GM21423 (cell line): ENCODE measurements around the gene SUCLG2.

Experiments
- ATAC-seq: cut with Tn5 transposase; IDR thresholded peaks from one replicate; pipeline ENCODE4 v1.9.1; 2021; ENCODE audit warnings: mild to moderate bottlenecking, moderate library complexity; ENCODE audit not compliant: unreplicated experiment

SUCLG2 gene

DNA sequence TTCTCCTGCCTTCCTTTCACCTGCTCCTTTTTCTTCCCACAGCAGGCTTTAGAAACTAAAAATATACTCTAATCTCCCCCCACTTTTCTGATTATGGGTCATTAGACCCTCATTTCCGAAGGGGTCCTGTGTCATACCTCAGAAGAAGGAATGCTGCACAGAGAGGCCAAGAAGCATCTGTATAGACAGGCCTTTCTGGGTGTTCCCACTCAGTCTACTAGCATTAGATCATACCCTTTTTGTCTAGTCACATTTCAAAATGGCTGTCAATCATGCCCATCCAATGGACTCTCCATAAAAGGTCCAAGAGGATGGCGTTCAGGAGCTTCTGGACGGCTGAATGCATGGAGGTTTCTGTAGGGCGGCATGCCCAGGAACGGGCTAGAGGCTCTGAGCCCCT, 192.2 kb downstream of the SUCLG2 start:
- ATAC-seq, result no peak

DNA sequence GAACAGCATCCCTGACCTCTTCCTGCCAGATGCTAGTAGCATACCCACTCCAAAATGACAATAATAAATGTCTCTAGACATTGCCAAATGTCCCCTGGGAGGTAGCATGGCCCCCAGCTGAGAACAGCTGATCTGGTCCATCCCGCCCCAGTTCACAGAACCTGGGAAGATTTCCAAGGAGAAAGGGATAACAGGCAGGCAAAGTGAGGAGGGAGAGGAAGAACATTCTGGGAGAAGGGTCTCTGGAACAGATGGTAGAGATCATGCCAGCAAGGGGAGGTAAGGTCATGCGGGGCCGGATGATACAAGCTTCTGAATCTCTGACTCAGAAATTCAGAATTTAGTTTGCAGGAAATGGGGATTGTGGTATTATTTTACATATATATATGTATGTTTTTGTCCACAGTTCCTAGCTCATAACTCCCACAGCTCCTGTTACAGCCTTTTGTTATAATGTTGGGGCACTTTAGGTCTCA, 192.7 kb downstream of the SUCLG2 start:
- ATAC-seq, result no peak

DNA sequence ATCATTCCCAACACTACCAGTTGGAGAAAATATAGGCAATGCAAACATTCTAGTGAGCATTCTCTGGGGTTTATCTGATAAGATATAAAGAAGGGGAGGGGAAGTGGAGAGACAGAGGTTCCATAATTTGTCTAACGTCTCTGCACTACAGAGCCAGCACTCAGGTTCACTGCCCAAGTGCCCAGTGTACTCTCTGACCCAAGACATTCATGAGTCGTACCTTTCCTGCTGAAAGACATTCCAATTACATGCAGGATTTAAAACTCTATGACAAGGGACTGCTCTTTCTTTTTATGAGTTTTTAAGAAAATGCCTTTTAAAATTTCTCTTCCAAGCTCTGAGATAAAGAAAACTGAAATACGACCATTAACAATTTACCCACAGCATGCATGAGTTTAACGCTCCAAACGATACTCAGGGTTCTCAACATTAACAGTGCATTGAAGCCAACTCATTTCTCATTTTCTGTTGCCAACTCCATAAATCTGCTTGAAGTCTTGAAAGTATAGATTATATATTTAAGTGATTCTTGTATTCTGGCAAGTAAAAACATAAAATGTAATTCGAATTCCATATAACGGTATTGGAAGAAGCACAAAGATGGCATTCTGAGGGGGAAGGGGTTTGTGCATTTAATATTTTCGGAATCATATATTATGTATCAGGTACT, 193.4 kb downstream of the SUCLG2 start:
- no peak for ATAC-seq

DNA sequence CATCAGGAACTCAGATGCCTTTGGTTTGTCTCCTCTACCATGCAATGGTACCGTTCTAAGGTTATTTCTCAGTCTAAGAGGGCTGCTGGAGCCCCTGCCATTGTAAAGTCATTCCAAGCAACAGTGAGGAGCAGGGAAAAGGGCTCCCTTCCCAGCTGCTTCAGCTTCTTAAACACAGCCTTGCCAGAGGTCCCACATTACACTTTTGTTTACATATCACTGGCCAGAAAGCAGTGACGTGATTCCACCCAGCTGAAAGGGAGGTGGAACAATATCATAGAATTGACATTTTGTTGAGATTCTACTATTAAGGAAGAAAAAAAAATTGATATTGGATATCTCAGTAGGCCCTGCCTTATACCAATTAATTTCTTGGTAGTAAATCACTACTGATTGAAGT, 194.6 kb downstream of the SUCLG2 start:
- no peak for ATAC-seq

DNA sequence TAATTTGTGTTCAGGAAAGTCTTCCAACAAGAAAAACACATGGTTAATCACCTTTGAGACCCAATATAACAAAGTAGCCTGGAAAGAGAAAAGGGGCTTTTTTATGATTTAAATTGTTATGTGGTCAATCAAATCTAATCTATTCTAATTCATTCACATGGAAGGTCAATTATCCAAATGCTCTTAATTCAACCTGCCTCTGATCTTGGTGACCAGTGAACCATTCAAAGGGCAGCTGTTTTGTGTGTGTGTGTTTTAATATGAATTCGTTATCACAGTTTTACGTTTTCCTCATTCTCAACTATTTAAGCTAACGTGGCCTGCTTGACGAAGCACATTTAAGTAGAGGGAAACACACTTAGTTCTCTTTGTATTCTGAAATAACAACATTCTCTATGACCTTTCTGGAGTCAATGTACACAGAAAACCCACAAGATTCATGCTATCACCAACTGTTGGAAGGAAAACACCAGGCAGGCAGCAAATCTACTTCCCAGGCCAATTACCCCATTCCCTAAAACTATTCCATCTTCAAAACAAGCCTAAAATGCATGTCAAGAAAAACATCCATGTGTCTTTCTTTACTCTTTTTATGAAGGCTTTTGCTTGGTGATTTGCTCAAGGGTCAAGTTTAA, 195.4 kb downstream of the SUCLG2 start:
- ATAC-seq, result no peak

DNA sequence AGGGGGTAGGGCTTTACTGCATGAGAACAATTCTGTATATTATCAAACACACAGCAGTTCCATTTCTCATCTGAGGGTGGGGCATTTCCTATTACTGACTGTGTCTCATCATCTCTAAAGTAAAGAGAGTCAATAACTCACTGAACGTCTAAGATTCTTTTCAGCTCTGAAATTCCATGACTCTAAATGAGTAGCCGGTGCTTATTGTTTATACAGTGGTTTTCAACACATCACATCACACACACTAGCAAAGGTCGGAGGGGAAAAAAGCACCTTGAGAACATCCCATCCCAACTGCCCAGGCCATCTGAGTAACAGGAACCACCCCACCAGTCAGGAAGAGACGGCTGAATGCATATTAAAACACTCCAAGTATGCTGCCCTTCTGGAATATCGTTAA, 196.0 kb downstream of the SUCLG2 start:
- ATAC-seq, result no peak

DNA sequence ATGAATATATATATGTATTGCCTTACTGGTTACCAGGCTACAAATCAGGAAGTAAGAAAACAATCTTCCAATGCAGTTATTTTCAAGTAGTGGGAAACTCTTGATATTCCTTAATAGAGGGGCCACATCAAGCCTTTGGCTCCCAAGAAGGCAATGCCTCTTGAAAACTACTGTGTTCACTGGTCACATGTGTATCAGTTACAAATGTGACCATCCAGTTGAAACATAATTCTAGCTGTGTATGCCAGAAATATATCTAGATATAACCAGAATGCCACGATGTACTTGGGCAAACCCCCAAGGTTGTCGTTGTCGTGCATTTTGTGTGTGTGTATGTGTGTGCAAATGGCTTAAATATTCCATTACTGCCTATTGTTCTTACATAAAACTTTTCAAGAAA, 200.8 kb downstream of the SUCLG2 start:
- ATAC-seq, result no peak

DNA sequence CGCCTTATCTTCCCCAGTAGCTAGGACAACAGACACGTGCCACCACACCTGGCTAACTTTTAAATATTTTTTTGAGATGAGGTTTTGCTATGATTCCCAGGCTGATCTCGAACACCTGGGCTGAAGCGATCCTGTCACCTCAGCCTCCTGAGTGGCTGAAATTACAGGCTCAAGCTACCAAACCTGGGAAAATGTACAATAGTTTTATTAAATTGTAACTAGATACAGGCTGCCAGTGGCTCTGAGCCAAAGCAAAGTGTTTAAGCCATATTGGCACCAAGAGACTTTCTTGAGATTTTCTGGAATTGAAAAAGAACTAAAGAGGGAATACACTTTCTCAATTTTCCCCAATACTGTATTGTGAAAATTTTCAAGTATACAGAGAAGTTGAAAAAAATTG, 204.3 kb downstream of the SUCLG2 start:
- ATAC-seq, result no peak

DNA sequence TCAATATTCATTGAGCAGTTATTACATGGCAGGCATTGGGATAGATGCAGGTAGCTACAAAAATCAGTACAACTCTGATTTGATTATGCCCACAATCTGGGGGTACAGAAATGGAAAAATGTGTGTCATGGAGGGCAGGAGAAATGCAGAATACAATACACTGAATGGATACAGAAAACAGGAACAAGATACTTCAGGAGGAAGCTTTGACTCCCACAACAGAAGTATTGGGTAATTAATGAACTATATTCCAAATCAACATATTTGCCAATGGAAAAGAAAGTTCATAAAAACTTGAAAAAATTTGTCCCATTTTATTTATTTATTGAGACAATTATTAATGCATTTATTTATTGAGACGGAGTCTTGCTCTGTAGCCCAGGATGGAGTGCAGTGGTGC, 207.0 kb downstream of the SUCLG2 start:
- no peak for ATAC-seq

DNA sequence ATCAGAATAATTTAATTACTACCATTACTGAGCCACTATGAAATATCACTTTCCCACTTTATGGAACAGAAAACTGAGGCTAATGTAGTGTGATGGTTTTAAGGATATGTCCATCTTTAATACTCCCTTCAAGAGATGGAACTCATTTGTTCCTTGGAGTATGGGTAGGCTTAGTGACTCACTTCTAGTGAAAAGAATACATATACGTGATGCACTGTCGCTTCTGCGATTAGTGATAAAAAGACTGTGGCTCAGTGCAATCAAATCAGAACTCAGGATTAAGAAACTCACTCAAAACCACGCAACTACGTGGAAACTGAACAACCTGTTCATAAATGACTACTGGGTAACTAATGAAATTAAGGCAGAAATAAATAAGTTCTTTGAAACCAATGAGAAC, 216.6 kb downstream of the SUCLG2 start:
- ATAC-seq, result no peak

DNA sequence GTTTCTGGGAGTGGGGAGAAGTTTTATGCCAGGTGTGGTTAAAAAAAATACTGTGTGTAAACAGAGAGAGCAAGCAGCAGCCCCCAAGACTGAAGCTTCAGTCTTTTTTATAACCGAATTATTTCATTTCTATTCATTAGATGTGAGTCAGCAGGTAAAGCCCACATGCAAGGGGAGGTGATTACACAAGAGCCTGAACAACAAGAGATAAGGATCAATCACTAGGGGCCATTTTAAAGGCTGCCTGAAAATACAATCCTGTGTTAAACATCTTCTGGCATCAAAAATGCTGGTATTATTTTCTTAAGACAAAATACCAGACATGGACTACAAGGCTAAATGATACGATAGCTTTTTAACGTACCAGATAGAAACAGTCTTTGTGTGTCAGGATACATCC, 217.3 kb downstream of the SUCLG2 start:
- no peak for ATAC-seq

DNA sequence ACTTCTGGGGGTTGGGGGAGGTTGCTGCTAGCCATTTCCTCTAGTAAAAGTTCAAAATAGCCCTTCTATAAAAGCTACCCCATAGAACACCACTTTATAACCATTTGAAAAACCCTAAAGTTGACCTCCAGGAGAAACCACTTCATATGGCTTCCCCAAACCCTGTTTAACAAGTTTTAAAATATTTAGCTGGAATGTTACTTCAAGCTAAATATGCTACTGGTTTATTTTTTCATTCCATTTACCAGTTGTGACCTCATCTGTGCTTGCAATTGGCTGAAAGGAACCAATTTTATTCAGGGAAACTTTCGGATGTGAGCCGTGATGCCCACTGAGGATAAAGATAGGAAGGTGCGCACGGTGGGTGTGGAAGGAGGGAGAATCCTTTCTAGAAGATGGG, 221.3 kb downstream of the SUCLG2 start:
- no peak for ATAC-seq

DNA sequence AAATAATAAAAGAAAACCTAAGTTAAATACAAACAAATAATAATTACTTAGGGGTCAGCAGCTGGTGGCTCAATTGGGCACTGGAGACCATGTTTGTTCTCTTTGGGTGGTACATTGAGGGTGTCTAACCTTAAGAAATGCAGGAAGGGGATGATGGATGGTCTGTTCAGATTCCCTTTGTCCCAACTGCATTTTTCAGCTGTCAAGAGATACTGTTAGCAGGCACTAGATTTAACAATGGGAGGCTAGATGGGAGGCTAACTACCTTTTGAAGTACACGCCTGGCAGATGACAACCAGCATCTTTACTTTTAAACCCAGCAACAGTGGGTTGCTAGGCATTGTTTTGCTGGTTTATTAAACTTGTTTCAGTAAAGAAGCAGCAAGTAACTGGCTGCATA, 222.5 kb downstream of the SUCLG2 start:
- ATAC-seq, result no peak

DNA sequence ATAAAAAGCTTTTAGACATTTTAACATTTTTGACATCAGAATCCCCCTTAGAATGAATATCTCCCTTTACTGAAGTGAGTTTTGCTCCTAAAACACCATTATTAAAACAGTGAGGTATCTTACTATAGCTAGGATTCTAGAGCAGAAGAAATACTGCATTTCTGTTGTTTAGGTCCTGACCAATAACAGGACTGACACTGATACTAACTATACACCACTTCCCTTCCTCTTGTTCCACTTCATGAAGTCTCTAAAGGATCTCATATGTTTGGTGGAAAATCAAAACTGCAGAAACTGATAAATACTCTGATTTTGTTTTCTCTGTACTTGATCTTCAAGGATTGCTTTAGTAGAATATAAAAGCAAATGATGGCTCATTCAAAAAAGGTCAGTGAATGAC, 230.7 kb downstream of the SUCLG2 start:
- ATAC-seq, result no peak

DNA sequence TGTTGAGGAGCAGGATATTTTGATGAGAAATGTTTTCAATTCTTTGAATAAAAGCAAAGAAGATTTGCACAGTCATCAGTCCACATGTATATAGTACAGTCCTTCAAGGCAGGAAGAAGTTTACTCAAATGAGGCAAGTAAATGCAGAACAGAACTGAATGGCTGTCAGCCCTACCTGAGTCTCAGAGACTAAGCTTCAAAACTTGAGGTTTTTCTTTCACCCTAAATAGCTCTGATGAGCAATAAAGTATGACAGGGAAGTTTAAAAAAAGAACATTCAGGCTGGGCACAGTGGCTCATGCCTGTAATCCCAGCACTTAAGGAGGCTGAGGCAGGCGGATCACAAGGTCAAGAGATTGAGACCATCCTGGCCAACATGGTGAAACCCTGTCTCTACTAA, 232.5 kb downstream of the SUCLG2 start:
- ATAC-seq, result no peak

DNA sequence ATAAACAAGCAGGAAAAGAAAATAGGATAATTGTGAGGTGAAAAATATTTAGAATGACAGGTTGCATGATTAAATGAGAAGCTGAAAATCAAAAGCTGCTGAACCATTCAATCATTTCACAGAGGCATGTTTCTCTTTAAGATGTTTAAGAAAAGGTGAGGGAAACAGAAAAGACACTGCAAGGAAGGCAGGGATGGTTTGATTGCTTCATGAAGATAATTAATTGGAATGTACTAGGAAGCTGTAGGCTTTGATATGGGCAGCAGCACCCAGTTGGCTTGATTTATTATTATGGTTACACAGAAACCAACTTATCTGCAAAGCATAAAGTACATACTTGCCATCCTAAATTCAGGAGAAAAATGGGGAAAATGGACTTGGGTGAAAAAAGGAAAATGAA, 234.6 kb downstream of the SUCLG2 start:
- ATAC-seq, result no peak

DNA sequence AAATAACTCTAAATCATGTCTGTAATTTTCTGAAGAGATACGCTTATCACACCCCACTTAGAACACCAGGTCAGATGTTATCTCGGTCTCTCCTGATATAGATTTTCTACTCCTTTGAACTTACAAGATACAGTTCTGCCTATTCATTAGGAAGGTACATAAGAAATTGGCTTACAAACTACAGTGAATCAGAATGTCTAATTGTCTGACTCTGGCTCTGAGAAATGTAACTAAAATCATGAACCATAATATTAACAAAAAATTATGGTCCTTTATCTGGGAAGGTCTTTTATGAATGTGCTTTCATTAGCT, 235.2 kb downstream of the SUCLG2 start:
- no peak for ATAC-seq

DNA sequence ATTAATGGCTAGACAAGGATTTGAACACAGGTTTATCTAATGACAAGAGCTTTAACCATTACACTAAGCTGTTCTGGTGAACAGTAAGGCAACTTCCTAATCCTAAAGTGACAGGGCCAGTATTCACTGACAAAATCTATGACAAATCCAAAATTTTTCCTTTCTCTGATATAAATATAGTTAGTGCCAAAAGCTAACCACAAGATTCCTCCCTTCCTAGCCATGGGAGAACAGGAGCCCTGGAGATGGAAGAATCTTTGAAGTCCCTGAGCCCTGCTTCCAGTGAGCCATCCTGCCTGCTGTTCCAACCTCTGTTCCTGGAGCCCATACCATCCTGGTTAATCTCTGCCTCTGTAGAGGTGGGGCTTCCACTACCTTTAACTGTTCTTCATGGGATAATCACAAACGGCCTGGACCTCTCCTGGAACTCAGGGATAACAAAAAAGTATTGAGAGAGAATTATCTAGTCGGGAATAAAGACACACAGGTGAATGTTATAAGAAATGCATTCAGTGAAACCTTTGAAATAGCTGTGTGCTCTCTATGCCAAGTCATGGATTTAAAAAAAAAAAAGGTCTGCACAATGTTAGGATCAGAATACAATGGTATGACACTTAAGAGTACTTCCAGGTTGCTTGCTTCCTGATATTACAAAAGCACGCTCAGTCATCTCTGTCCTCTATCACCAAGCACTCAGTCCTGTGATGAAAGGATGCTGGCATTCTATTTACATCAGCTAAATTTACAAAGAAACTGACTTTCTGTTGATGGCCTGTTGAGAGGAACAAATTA, 235.8 kb downstream of the SUCLG2 start:
- ATAC-seq, result no peak

DNA sequence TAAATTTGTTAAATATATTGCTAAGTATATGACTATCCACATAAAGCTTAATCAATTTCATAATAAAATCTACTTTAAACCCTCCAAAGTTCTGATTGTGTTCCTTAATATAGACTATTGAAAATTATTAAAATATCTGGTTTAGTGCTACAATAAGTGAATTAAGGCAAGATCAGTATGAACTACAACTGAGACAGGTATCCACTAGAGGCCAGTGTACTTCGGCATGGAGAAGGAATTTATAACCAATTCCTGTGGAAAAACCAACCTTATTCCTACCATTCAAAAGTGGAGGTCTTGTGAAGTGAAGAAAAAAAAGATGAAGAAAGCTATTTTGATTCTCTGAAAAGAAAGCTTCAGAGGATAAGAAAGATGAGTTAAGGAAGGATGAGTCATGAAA, 237.7 kb downstream of the SUCLG2 start:
- no peak for ATAC-seq

DNA sequence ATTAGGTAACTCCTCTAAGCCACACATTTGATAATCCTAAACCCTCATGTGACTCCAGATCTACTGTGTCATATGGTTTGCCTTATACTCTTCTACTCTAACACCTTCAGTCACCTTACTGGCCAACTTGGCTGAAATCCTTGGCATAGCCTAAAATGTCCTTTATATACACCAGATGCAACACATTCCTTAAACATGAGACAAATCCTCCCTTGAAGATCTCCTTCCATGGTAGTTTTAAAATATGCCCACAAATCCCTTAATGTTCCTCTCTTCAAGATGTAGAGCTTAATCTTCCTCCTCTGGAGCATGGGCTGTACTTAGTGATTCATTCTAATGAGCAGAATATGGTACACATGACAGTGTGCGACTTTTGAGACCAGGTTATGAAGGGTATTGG, 238.9 kb downstream of the SUCLG2 start:
- ATAC-seq, result no peak

DNA sequence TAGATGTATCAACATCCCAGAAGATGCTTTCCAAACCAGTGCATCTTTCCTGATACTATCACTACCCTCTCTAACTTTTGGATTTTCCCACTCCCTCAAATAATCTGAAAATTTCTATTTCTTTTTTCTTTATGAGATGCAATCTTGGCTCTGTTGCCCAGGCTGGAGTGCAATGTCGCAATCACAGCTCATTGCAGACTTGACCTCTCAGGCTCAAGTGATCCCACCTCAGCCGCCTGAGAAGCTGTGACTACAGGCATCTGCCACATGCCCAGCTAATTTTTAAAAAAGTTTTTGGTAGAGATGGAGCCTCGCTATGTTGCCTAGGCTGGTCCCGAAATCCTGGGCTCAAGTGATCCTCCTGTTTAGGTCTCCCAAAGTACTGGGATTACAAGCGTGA, 239.7 kb downstream of the SUCLG2 start:
- no peak for ATAC-seq

DNA sequence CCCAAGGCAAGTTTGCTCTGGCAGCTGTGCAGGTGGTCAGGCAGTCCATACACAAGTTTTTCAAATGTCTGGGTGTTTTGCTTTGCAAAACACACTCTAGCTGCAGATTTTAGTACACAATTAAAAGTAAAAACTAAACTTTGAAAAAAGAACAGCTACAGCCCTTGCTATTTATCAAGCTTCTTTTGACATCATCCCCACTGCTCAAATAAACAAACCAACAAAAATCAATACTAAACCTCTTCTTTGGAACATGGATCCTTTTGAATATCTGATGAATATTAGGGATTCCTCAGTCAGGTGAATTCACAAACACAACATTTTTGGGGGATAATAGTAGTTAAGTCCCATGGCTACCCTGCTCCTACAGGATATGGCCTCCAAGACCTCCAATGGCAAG, 249.2 kb downstream of the SUCLG2 start:
- ATAC-seq, result no peak
